HL-60 (cell line): ENCODE results near the gene TFAM.

ENCODE experiments used
- DNase-seq, 2 experiments: peaks; one replicate each; pipeline ENCODE4 v3.0.0-alpha.2; 2010 to 2020; ENCODE audit warnings: low read depth in 1 of 2, low spot score in 1 of 2
- H3K27ac ChIP-seq: fragments of 250-450 bp; sonication (Bioruptor Pico); replicated peaks from 2 replicates; pipeline ENCODE4 v1.5.1; 2020; ENCODE audit warnings: mild to moderate bottlenecking, moderate library complexity
- H3K27me3 ChIP-seq: fragments of 250-450 bp; sonication (Bioruptor Pico); 2 replicates; pipeline ENCODE4 v1.5.1; 2021; ENCODE audit warnings: mild to moderate bottlenecking, moderate library complexity; ENCODE audit not compliant: insufficient read depth, poor library complexity, severe bottlenecking
- H3K4me3 ChIP-seq: replicated peaks from 2 replicates; pipeline ENCODE4 v1.5.1; 2011; ENCODE audit warnings: mild to moderate bottlenecking, control low read depth, low read length; ENCODE audit not compliant: insufficient read depth
- GABPA ChIP-seq: IDR thresholded peaks from 2 replicates; pipeline ENCODE4 v1.6.1; 2012; ENCODE audit warnings: low read depth
- POLR2AphosphoS5 ChIP-seq: IDR thresholded peaks from 2 replicates; pipeline ENCODE4 v1.6.1; 2012; ENCODE audit warnings: low read depth
- SPI1 ChIP-seq: IDR thresholded peaks from 2 replicates; pipeline ENCODE4 v1.6.1; 2012; ENCODE audit warnings: low read depth, mild to moderate bottlenecking, borderline replicate concordance
- TF ChIP-seq, protein P1 (sequence below): IDR thresholded peaks from one replicate; pipeline ENCODE4 v1.5.1; 2011; ENCODE audit warnings: low read length, control low read depth, inconsistent platforms; ENCODE audit not compliant: insufficient read depth
- TF ChIP-seq, protein P2 (sequence below): IDR thresholded peaks from 2 replicates; pipeline ENCODE4 v1.6.1; 2012; ENCODE audit warnings: low read depth; ENCODE audit not compliant: insufficient replicate concordance

TFAM gene

GRCh38 chr10:58436071-58436470 is 50.9 kb downstream of the TFAM start:
- TF ChIP-seq GABPA (no peak), SPI1 (no peak), POLR2AphosphoS5 (no peak)
- TF ChIP-seq, protein P1, sequence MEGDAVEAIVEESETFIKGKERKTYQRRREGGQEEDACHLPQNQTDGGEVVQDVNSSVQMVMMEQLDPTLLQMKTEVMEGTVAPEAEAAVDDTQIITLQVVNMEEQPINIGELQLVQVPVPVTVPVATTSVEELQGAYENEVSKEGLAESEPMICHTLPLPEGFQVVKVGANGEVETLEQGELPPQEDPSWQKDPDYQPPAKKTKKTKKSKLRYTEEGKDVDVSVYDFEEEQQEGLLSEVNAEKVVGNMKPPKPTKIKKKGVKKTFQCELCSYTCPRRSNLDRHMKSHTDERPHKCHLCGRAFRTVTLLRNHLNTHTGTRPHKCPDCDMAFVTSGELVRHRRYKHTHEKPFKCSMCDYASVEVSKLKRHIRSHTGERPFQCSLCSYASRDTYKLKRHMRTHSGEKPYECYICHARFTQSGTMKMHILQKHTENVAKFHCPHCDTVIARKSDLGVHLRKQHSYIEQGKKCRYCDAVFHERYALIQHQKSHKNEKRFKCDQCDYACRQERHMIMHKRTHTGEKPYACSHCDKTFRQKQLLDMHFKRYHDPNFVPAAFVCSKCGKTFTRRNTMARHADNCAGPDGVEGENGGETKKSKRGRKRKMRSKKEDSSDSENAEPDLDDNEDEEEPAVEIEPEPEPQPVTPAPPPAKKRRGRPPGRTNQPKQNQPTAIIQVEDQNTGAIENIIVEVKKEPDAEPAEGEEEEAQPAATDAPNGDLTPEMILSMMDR: no peak
- TF ChIP-seq, protein P2, sequence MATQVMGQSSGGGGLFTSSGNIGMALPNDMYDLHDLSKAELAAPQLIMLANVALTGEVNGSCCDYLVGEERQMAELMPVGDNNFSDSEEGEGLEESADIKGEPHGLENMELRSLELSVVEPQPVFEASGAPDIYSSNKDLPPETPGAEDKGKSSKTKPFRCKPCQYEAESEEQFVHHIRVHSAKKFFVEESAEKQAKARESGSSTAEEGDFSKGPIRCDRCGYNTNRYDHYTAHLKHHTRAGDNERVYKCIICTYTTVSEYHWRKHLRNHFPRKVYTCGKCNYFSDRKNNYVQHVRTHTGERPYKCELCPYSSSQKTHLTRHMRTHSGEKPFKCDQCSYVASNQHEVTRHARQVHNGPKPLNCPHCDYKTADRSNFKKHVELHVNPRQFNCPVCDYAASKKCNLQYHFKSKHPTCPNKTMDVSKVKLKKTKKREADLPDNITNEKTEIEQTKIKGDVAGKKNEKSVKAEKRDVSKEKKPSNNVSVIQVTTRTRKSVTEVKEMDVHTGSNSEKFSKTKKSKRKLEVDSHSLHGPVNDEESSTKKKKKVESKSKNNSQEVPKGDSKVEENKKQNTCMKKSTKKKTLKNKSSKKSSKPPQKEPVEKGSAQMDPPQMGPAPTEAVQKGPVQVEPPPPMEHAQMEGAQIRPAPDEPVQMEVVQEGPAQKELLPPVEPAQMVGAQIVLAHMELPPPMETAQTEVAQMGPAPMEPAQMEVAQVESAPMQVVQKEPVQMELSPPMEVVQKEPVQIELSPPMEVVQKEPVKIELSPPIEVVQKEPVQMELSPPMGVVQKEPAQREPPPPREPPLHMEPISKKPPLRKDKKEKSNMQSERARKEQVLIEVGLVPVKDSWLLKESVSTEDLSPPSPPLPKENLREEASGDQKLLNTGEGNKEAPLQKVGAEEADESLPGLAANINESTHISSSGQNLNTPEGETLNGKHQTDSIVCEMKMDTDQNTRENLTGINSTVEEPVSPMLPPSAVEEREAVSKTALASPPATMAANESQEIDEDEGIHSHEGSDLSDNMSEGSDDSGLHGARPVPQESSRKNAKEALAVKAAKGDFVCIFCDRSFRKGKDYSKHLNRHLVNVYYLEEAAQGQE: no peak
- H3K27me3 ChIP-seq: no peaks in the 10 kb centered on the region
- peak in 1 of 2 experiments; percentile 9 for DNase-seq
- no peak overlapping the region for H3K27ac ChIP-seq
- H3K4me3 ChIP-seq: no peak overlapping the region

GRCh38 chr10:58438340-58438871 is 53.2 kb downstream of the TFAM start:
- Histone ChIP-seq H3K4me3 (no peak overlapping the region), H3K27ac (no peak overlapping the region), H3K27me3 (no peaks in the 10 kb centered on the region)
- DNase-seq: no peak
- TF ChIP-seq POLR2AphosphoS5: no peak
- TF ChIP-seq, protein P2: no peak
- no peak for TF ChIP-seq GABPA
- TF ChIP-seq SPI1: no peak
- TF ChIP-seq, protein P1: no peak

DNA sequence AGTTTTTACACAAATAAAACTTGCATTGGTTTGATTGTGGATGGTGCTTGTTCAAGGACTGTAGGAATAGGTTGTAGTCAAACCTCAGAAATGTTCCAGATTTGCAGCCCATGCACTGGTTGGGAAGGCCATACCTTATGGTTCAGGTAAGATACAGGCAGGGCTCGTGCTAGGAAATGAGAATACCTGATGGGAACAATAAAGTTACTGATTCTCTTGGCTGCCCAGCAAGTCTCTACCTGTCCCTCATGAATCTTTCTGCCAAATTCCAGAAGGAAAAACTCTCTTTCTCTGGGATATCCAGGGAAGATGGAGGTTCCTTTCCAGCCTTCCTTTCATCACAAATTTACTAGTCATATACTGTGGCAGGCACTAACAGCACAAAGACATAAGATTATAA is 53.8 kb downstream of the TFAM start:
- H3K4me3 ChIP-seq: no peak overlapping the region
- H3K27ac ChIP-seq: no peak overlapping the region
- H3K27me3 ChIP-seq: no peaks in the 10 kb centered on the region
- no peak for TF ChIP-seq POLR2AphosphoS5
- TF ChIP-seq, protein P2: no peak
- TF ChIP-seq SPI1: no peak
- TF ChIP-seq, protein P1: no peak
- TF ChIP-seq GABPA: no peak
- DNase-seq: no peak
